Measurements from ENCODE around the gene SCARF1.

SCARF1 gene

GRCh38 chr17:1647802-1648171, 2.3 kb upstream of the SCARF1 start:
- DNase-seq: no peak

- DNase-seq: no peak
Observed at GRCh38 chr17:1646199-1646875, 805 bp upstream of the SCARF1 start.

- DNase-seq: no peak
Observed at GRCh38 chr17:1644493-1645206, 882 bp downstream of the SCARF1 start.

GRCh38 chr17:1643999-1644492, 1.5 kb downstream of the SCARF1 start:
- no peak for DNase-seq

- DNase-seq: peak; percentile 59
Observed at GRCh38 chr17:1643293-1643998, 2.1 kb downstream of the SCARF1 start.

GRCh38 chr17:1641065-1641403, 4.5 kb downstream of the SCARF1 start:
- no peak for DNase-seq

- DNase-seq: no peak
Observed at GRCh38 chr17:1640329-1641064, 5.0 kb downstream of the SCARF1 start.

GRCh38 chr17:1639549-1640180, 5.9 kb downstream of the SCARF1 start:
- DNase-seq: no peak

- DNase-seq: no peak
Observed at GRCh38 chr17:1638624-1639300, 6.8 kb downstream of the SCARF1 start.

GRCh38 chr17:1638171-1638590, 7.4 kb downstream of the SCARF1 start:
- DNase-seq: no peak

- DNase-seq: no peak
Observed at GRCh38 chr17:1636732-1637285, 8.7 kb downstream of the SCARF1 start.

- no peak for DNase-seq
Observed at GRCh38 chr17:1635675-1636465, 9.7 kb downstream of the SCARF1 start.

- DNase-seq: no peak
Observed at GRCh38 chr17:1634841-1635650, 10.5 kb downstream of the SCARF1 start.

- DNase-seq: no peak
Observed at GRCh38 chr17:1630662-1631061, 14.9 kb downstream of the SCARF1 start.

- peak; percentile 32 for DNase-seq
Observed at GRCh38 chr17:1629504-1630310, 15.8 kb downstream of the SCARF1 start.

GRCh38 chr17:1628856-1629503, 16.6 kb downstream of the SCARF1 start:
- DNase-seq: peak; percentile 89

GRCh38 chr17:1627982-1628855, 17.3 kb downstream of the SCARF1 start, which contains the start of gene SLC43A2:
SLC43A2 (minus strand) TSS chr17:1628834; CDS start chr17:1627874, 960 bp downstream.
- peak; percentile 68 for DNase-seq
